ENCODE results near the gene MPP4.
A peak's percentile ranks its signal among the peaks of the same experiment; 100 is the strongest.
"Not testable (repeated sequence)": the region's sequence is repeated elsewhere in the genome, so short reads cannot be mapped to it uniquely, and the experiment has no call there.

Gene MPP4

GRCh38 chr2:201671205-201671604, 27.2 kb downstream of the MPP4 start:
- DNase-seq (ENCODE audit: low spot score), result not testable (repeated sequence)

- DNase-seq (ENCODE audit: low spot score), result no peak
These were observed 28.6 kb downstream of the MPP4 start for GRCh38 chr2:201669865-201670264.

- no peak for DNase-seq (ENCODE audit: low spot score)
These were observed 30.0 kb downstream of the MPP4 start for GRCh38 chr2:201668402-201668910.

GRCh38 chr2:201664334-201664733, 34.1 kb downstream of the MPP4 start:
- DNase-seq (ENCODE audit: low spot score), result no peak

- DNase-seq (ENCODE audit: low spot score), result no peak
These were observed 37.1 kb downstream of the MPP4 start for GRCh38 chr2:201661366-201661765.

- DNase-seq (ENCODE audit: low spot score), result no peak
These were observed 38.0 kb downstream of the MPP4 start for GRCh38 chr2:201660293-201660895.

- DNase-seq (ENCODE audit: low spot score), result no peak
These were observed 41.7 kb downstream of the MPP4 start for GRCh38 chr2:201656740-201657139.

- DNase-seq (ENCODE audit: low spot score), result no peak
These were observed 42.3 kb downstream of the MPP4 start for GRCh38 chr2:201656102-201656501.

- no peak for DNase-seq (ENCODE audit: low spot score)
These were observed 43.6 kb downstream of the MPP4 start for GRCh38 chr2:201654616-201655384.

- DNase-seq (ENCODE audit: low spot score), result no peak
These were observed 45.2 kb downstream of the MPP4 start for GRCh38 chr2:201653221-201653620.

GRCh38 chr2:201649442-201649841, 49.0 kb downstream of the MPP4 start:
- DNase-seq (ENCODE audit: low spot score), result no peak

GRCh38 chr2:201647431-201647830, 51.0 kb downstream of the MPP4 start:
- DNase-seq (ENCODE audit: low spot score), result no peak

- DNase-seq (ENCODE audit: low spot score), result no peak
These were observed 54.4 kb downstream of the MPP4 start for GRCh38 chr2:201644001-201644400.

- peak; percentile 43 for DNase-seq (ENCODE audit: low spot score)
These were observed 55.1 kb downstream of the MPP4 start, which contains the start of gene TMEM237 for GRCh38 chr2:201643216-201643890. Gene TMEM237, minus strand, starts transcription at chr2:201643503. Its CDS starts 103 bp downstream, at chr2:201643400.

GRCh38 chr2:201642579-201643215, 55.7 kb downstream of the MPP4 start:
- peak; percentile 73 for DNase-seq (ENCODE audit: low spot score)

- no peak for DNase-seq (ENCODE audit: low spot score)
These were observed 56.3 kb downstream of the MPP4 start for GRCh38 chr2:201642086-201642578.

GRCh38 chr2:201639205-201639604, 59.2 kb downstream of the MPP4 start:
- no peak for DNase-seq (ENCODE audit: low spot score)

- no peak for DNase-seq (ENCODE audit: low spot score)
These were observed 60.1 kb downstream of the MPP4 start for GRCh38 chr2:201638326-201638725.

- DNase-seq (ENCODE audit: low spot score), result no peak
These were observed 64.7 kb downstream of the MPP4 start for GRCh38 chr2:201633661-201634249.

- DNase-seq (ENCODE audit: low spot score), result no peak
These were observed 67.4 kb downstream of the MPP4 start for GRCh38 chr2:201631041-201631440.

GRCh38 chr2:201630577-201630976, 67.9 kb downstream of the MPP4 start:
- DNase-seq (ENCODE audit: low spot score), result no peak

- DNase-seq (ENCODE audit: low spot score), result no peak
These were observed 69.9 kb downstream of the MPP4 start for GRCh38 chr2:201628545-201628944.
